Activated CD4-positive, alpha-beta T cell treated with anti-CD3 and anti-CD28 coated beads, Interleukin-2, Interleukin-6, amounts not matched to agents 100 ng/mL and 50 ng/mL, durations not matched to agents 16 hours and 8 hours (primary cell): Measurements from ENCODE around the gene TMEM120B.
A peak's percentile ranks its signal among the peaks of the same experiment; 100 is the strongest.
"Not testable (repeated sequence)": the region's sequence is repeated elsewhere in the genome, so short reads cannot be mapped to it uniquely, and the experiment has no call there.

Experiments used
- DNase-seq: peaks from one replicate; pipeline ENCODE4 v3.0.0-alpha.2; 2020

The TMEM120B gene

DNA sequence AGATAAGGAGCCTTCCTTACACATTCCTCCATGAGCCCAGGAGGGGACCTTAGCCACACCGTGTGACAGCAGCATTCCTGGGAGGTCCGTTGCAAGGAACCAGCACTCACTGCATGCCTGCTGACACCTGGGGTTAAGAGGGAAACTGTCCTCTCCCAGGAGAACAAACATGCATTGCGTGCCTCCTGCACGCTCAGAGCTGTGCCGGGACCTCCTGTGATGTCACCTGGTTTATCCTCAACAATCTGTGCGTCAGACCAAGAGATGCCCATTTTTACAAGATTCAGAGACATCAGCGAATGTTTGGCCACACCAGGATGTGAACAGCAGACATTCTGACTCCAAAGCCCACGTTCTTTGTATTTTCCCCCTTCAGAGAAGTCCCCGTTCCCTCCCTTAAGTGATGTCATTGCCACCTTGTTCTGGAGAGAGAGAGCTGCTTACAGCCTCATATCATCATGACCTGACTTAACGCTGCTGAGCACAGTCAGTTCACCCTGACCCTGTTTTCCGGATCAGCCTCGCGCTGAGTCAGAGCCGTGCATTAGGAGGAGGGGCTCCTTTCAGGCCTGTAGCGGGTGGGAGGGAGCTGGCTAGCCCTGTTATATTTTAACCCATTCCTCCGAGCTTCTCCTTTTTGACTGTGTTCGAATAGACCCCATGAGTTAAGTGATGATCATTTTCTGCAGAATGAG lies 36.2 kb downstream of the TMEM120B start:
- peak; percentile 41 for DNase-seq

DNA sequence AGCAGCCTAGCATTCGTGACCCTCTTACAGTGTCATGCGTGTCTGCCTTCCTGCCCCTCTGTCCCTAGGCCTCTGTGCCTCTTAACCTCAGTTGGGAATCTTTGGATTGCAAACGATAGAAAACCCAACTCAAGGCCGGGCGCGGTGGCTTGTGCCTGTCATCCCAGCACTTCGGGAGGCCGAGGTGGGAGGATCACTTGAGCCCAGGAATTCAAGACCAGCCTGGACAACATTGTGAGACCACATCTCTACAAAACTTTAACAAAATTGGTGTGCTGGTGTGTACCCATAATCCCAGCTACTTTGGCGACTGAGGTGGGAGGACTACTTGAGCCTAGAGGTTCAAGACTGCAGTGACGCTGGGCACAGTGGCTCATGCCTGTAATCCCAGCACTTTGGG lies 36.7 kb downstream of the TMEM120B start:
- no peak for DNase-seq

DNA sequence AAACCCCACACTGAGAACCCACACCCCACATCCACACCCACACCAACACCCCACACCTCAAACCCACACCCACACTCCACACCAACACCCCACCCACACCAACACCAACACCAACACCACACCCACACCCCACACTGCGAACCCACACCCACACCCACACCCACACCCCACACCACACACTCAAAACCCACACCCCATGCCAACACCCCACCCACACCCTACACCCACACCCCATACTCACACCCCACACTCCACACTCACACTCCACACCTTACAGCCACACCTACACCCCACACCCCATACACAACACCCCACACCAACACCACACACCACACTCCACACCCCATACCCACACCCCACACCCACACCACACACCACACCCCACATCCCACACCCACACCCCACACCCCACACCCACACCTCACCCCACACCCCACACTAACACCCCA lies 38.0 kb downstream of the TMEM120B start:
- DNase-seq = no peak

DNA sequence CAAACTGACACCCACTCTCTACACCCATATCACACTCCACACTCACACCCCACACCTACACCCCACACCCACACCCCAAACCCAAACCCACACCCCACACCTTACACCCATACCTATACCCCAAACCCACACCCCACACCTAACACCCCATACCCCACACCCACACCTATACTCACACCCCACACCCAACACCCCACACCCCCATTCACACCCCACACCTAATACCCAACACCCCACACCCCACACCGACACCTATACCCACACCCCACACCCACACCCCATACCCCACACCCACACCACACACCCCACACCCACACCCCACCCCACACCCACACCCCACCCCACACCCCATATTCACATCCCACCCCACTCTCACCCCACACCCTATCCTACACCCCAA lies 38.5 kb downstream of the TMEM120B start:
- DNase-seq = no peak

DNA sequence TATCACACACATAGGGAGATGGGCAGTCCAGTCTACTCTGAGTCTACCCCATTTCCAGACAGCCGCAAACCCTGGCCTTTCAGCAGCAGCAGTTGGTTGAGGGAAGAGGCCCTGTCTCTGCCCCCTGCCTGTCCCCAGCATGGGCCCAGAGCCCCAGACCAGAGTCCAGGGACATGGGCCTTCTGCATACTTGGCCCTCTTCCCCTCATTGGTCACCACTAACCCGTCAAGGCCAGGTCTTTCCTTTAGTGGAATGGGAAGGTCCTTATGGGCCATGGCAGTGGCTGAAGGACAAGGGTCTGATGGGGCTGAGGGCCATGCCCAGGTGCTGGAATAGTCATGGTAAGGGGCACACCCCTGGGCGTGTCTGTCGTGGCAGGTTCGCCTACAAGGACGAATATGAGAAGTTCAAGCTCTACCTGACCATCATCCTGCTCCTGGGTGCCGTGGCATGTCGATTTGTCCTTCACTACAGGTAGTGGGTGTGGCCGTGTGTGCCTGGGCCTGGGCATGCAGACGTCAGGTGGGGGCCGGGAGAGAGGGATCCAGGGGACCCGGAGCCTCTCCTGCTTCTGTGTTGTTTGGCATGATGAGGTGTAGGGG lies 39.3 kb downstream of the TMEM120B start:
- no peak for DNase-seq

DNA sequence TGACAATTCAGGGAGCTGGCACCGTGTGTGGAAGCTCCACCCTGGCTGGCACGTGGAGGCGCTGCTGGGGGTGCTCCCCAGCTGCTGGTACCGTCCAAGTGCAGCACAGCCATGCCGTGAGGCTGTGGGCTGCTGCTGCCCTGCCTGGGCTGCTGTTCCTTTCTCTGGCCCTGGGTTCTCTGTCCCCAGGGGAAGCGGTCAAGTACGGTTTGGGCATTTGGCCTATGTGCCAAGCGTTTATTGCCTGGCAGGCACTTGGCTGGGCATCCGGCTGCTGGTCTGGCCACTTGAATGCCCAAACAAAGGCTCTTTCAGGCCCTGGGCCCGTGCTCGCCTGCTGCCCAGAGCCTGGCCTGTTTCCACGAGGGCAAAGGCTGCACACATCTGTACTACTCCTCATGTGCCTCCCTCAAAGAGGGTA lies 41.3 kb downstream of the TMEM120B start:
- no peak for DNase-seq

DNA sequence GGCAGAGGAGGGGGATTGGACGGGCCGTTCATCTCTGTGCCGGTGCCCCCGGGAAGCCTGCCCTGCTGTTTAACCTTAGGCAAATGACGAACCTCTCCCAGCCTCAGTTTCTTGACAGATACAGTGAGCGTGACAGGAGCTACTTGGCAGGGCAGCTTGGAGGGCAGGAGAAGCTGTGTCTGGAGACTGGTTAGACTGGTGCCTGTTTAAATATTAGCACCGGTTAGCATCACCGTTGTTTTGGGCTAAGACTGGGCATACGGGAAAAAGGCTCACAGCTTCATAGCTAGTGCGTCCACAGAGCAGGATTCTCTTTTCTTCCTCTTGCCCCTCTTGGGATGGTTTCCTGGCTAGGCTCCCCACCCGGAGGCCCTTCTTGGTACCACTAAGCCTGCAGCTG lies 42.3 kb downstream of the TMEM120B start:
- no peak for DNase-seq

DNA sequence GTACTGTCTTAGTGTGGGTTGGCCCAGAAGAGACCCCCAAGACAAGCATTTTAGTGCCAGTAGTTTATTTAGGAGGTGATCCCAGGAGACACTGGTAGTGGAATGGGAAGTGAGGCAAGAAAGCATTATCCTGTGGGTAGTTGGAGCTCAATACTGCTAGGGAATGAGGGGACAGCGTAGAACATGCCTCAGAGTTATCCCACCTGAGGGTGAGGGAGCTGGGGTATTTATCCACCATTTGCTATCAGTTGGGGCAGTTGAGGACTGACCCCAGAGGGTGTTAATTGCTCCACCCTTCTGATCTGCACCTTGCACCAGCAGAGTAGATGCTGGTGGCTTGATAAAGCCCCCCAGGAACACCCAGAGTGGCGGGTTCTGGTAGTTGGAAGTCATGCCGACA lies 43.0 kb downstream of the TMEM120B start:
- no peak for DNase-seq

DNA sequence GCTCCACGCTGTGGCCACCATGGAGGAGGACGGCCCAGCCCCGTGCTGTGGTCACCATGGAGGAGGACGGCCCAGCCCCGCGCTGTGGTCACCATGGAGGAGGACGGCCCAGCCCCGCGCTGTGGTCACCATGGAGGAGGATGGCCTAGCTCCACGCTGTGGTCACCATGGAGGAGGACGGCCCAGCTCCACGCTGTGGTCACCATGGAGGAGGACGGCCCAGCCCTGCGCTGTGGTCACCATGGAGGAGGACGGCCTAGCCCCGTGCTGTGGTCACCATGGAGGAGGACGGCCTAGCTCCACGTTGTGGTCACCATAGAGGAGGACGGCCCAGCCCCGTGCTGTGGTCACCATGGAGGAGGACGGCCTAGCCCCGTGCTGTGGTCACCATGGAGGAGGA lies 46.0 kb downstream of the TMEM120B start:
- DNase-seq = not testable (repeated sequence)

DNA sequence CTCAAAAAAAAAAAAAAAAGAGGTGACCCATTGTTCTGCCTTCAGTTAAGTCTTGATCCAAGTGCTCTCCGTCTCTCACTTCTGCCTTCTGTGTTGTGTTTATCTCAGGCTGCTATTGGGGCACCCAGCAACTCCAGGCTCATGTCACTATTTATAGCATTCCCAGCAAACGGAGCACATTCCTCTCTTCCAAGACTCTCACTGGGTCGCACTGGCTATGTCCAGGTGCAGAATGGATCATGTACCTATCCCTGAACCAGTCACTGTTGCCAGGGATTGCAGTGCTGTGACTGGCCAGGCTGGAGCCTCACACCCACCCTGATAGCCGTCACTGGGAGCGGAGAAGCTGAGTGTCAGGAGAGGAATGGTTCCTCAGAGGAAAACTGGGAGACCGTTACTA lies 49.7 kb downstream of the TMEM120B start:
- no peak for DNase-seq

DNA sequence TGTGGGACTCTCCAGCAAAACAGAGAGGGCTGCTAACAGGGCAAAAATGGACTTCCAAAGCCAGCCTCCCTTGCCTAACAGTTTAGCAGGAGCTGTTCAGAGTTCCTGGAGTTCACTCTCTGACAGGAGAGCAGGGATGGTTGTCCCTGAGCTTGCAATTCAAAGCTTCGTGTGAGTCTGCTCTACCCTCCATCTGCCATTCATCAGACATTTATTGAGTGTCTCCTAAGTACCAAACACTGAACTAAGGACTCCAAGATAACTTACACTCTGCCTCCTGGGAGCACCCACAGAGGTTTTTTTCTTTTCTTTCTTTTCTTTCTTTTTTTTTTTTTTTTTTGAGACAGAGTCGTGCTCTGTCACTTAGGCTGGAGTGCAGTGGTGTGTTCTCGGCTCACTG lies 52.3 kb downstream of the TMEM120B start:
- DNase-seq = no peak

DNA sequence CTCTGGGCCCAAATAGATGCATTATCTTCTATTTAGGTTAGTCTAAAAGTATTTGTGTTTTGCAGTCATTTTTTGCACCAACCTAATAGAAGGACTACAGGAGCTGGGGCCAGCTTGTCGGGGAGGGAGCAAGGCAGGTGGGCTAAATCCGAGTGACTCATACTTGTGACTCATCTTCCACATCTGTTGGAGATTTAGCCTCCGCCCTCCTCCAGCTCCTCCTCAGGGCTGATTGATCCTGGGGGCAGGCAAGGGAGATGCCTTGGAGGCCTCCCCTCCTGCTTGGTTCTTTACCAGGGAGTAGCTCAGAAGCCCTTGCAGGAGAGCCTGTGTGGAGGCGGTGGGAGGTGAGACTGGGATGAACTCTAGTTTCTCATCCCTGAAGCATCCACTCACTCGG lies 53.0 kb downstream of the TMEM120B start:
- no peak for DNase-seq

DNA sequence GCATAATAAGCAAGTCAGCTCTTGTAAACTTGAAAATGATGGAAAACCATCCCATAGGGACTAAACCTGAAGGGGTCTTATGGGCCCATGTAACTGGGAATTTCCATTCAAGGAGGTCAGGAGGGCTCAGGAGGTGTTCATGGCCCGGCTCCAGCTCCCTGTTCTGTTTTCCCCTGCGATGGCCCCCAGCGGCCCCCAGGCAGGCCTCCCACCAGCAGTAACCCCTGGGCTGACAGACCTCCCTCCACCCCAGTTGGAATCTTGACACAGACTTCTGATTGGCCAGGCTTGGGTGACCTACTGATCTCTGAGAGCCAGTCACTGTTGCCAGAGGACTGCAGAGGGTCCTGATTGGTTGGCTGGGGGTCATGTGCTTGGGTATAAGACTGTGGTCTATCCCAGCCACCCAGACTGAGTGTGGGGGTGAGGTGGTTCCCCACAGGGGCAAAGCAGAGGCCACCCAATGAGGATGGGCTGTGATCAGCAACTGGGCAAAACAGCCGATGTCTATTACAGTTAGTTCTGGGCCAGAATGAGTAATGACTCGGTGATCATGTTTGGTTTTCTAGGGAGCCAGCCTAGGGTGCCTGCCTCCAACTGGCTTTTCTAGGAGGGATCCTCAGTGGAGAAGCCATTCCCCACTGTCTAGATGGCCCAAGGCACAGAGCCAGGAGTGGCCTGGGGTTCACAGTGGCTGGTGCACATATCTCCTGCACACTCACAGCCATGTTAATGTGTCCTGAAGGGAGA lies 53.9 kb downstream of the TMEM120B start:
- no peak for DNase-seq

DNA sequence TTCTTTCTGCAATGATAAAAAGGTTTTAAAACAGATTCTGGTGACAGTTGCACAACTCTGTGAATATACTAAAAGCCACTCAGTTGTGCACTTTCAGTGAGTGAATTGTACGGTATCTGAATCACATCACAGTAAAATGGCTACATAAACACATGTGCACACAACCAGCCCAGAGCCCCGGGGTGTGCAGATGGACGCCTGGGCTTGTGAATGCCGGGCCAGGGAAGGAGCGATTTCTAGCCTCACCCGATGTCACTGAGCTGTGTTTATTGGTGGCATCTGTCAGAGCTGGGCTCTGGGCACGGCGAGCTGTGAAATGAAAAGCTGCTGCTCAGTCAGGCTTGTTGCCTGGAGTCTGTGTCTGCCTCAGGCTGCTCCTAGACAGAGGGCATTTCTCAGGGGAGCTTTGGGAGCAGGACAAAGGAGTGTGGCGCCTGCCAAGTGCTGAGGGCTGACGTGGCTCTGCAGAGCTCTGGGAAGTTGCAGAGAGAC lies 55.0 kb downstream of the TMEM120B start:
- no peak for DNase-seq

DNA sequence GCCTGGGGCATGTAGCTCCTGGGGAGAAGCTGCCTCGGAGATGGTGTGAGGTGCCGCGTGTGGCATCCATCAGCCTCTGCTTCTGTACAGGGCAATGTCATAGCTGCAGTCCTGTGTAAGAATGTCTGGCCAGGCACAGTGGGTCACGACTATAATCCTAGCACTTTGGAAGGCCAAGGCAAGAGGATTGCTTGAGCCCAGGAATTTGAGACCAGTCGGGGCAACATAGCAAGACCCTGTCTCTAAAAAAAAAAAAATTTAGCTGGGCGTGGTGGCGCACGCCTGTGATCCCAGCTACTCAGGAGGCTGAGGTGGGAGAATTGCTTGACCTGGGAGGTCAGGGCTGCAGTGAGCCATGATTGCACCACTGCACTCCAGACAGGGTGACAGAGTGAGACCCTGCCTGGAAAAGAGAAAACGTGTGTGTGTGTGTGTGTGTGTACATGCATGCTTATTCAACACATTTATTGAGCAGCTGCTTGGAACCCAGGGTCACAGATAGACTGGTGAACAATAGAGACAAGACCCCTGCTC lies 56.8 kb downstream of the TMEM120B start:
- no peak for DNase-seq

DNA sequence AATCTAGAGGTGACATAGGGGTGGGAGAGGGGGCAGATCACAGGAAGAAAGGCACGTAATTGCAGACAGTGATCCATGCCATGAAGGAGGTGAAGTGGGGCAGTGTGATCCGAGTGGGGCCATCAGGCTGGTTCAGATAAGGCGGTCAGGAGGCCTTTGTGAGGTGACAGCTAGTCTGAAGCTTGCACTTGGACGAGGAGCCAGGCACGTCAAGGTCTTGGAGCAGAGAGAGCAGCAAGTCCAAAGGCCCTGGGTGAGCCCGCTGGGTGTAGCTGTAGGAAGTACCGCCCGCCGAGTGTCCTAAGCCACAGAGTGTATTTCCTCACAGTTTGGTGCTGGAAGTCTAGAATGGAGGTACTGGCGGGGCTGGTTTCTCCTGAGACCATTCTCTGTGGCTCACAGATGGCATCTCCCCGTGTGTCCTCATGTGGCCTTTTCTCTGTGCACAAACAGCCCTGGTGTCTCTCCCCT lies 57.3 kb downstream of the TMEM120B start:
- DNase-seq = no peak

DNA sequence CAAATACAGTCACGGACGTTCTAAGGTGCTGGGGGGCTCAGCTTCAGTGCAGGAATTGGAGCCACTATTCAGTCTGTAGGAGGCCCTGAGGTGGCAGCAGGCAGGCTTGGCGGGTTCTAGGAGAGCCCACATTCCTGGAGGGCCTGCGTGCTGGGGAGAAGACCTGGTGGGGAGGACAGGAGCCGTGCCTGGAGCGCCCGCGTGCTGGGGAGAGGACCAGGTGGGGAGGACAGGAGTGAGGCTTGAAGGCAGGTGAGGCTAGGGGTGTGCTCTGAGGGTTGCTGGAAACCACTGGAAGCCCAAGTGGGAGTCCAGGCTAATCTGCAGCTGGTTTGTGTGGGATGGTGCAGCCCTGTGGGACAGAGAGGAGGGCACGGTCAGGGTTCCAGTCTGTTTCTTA lies 57.8 kb downstream of the TMEM120B start:
- DNase-seq = no peak

DNA sequence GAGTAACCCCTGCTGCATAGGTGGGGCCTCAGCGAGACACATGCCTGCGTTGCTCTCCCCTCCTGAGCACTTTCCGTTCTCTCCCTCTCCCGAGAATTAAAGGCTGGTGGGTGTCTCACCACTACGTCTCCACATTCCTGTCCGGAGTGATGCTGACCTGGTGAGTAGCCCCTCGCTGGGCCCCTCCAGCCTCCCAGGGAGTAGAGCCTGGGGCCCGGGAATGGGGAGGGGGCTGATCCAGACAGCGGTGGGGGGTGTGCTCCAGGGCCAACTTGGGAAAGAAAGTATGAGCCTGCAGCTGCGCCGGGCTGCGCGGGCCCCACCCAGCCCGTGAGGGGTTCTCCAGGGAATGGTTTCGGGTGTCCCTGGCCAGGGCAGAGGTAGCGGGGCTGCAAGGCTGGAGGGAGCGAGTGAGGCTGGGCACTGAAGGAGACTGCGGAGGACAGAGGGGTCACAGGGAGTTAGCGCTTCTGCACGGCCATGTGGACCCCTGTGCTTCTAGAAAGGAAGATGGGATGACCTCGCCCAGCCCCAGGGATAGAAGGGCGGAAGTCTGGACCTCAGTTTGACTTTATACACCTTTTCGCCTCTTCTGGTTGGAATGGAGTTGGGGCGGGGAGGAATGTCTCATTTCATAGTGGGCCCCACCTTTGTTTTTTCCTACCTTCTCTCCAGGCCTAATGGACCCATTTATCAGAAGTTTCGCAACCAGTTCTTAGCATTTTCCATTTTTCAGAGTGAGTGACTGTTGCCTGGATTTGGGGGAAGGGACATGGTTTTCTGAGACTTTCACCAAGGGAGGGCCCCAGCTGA lies 58.5 kb downstream of the TMEM120B start:
- no peak for DNase-seq

DNA sequence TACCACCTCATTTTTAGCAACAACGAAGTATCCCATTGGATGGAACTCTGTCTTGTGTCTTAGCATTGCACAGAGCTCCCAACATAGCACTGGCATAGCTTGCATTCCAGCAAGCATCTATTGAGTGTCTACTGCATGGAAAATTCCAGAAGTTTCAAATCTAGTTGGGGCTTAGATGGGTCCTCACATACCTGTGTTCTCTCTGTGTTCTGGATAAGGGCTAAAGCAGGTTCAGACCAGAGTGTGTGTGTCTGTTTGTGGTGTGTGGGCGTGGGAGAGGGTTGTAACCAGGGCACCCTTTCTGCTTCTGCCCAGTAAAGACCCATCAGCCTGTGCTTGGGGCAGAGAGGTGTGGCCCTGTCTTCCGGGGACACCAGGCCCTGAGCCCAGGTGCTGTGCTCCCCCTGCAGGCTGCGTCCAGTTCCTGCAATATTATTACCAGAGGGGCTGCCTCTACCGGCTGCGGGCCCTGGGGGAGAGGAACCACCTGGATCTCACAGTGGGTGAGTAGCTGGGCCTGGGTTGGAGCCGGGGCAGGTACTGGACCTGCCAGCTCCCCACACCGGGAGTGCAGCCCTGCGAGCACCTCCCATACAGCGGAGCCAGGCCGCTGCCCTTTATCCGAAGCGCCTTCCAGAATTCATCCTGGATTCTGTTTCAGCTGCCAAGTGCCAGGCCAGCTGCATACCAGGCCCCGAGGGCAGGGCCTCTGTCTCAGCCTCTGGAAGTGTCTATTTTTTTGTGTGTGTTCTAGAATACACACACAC lies 60.6 kb downstream of the TMEM120B start:
- DNase-seq = peak; percentile 87

DNA sequence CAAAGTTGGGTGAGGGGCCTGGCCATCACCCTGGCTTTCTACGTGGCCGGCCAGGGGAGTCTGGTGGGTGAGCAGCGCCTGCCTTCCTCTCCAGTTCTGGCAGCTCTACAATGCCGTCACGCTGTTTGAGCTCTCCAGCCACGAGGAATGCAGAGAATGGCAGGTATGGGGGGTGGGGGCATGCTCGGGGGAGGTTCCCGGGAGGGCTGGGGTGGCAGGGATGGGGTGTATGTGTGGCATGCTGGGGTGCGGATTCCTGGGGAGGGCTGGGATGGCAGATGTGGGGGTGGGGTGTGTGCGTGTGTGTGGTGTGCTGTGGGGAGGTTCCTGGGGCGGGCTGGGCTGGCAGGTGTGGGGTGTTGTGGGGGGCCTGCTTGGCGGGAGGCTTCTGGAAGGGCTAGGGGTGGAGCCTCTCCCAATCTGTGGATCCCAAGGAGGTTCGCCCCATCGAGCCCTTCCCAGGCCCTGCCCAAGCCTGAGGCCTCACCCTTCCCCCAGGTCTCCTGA lies 62.5 kb downstream of the TMEM120B start:
- DNase-seq = no peak

DNA sequence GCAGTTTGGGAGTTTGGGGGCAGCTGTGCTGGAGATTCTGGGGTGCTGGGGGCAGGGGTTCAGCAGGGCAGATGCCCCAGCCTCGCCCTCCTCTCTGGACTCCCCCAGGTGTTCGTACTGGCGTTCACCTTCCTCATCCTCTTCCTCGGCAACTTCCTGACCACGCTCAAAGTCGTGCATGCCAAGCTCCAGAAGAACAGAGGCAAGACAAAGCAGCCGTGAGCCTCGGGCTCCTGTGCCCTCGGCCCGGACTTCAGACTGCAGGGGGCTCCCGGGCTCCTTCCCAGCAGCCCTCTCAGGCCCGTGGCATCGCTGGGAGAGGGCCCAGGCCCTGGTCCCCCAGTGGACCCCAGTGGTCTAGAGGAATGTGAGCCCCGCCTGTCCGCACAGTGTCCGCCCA lies 62.9 kb downstream of the TMEM120B start:
- no peak for DNase-seq
